Measurements from ENCODE around the gene LIG1.
A peak's percentile ranks its signal among the peaks of the same experiment; 100 is the strongest.
"Not testable (repeated sequence)": the region's sequence is repeated elsewhere in the genome, so short reads cannot be mapped to it uniquely, and the experiment has no call there.

Gene LIG1

GRCh38 chr19:48120505-48120904 lies 49.6 kb downstream of the LIG1 start:
- DNase-seq, result no peak

GRCh38 chr19:48118131-48118517 lies 52.0 kb downstream of the LIG1 start:
- no peak for DNase-seq

- no peak for DNase-seq
Observed at GRCh38 chr19:48117515-48118130, 52.5 kb downstream of the LIG1 start.

- no peak for DNase-seq
Observed at GRCh38 chr19:48113190-48113917, 56.8 kb downstream of the LIG1 start.

- DNase-seq, result no peak
Observed at GRCh38 chr19:48111280-48111679, 58.9 kb downstream of the LIG1 start.

GRCh38 chr19:48110350-48110966 lies 59.7 kb downstream of the LIG1 start, which contains the start of gene PLA2G4C:
Gene PLA2G4C, minus strand, starts transcription at chr19:48110817. Its CDS starts 4,288 bp downstream, at chr19:48106529.
- DNase-seq, result peak; percentile 88 to 91

- DNase-seq, result no peak
Observed at GRCh38 chr19:48108997-48109782, 61.0 kb downstream of the LIG1 start.

- no peak for DNase-seq
Observed at GRCh38 chr19:48103922-48104321, 66.2 kb downstream of the LIG1 start.

- peak; percentile 48 for DNase-seq
Observed at GRCh38 chr19:48102870-48103751, 67.0 kb downstream of the LIG1 start.

GRCh38 chr19:48095612-48096175 lies 74.5 kb downstream of the LIG1 start:
- DNase-seq, result no peak

- DNase-seq, result no peak
Observed at GRCh38 chr19:48094855-48095203, 75.3 kb downstream of the LIG1 start.

GRCh38 chr19:48094129-48094854 lies 75.9 kb downstream of the LIG1 start:
- no peak for DNase-seq

- DNase-seq, result not testable (repeated sequence)
Observed at GRCh38 chr19:48091111-48091718, 78.9 kb downstream of the LIG1 start.

- DNase-seq, result no peak
Observed at GRCh38 chr19:48090281-48090802, 79.8 kb downstream of the LIG1 start.

- not testable (repeated sequence) for DNase-seq
Observed at GRCh38 chr19:48088991-48089390, 81.2 kb downstream of the LIG1 start.

- no peak for DNase-seq
Observed at GRCh38 chr19:48085904-48086864, 84.0 kb downstream of the LIG1 start.

- DNase-seq, result no peak
Observed at GRCh38 chr19:48085076-48085475, 85.1 kb downstream of the LIG1 start.

GRCh38 chr19:48081106-48081505 lies 89.0 kb downstream of the LIG1 start:
- no peak for DNase-seq

- not testable (repeated sequence) for DNase-seq
Observed at GRCh38 chr19:48070177-48070769, 99.9 kb downstream of the LIG1 start.
